Esophagus squamous epithelium (tissue), 5 donors: ENCODE data around the gene SECTM1. TPM values are rescaled to one million over a fixed set of nuclear protein-coding genes. Genes with fewer than 3 reads are reported as not detected.
A peak's percentile ranks its signal among the peaks of the same experiment; 100 is the strongest.

Experiments
- DNase-seq: peaks from one replicate; lab custom pipeline; 2025; lab: John Stamatoyannopoulos, UW
- H3K27ac ChIP-seq, 4 donors: fragments of 200-600 bp; sonication (generic); one replicate each; pipeline ENCODE4 v1.5.1; 2016 to 2019; ENCODE audit warnings: mild to moderate bottlenecking in 1 of 4
- H3K27me3 ChIP-seq, 4 donors: fragments of 200-600 bp; sonication (generic); 1 replicate in 3 of 4; 2 replicates in 1 of 4; pipeline versions ENCODE4 v1.5.1 to v1.6.0; 2017 to 2021; ENCODE audit warnings: antibody characterized with exemption in 1 of 4
- H3K36me3 ChIP-seq, 3 donors: fragments of 200-600 bp; sonication (generic); one replicate each; pipeline ENCODE4 v1.5.1; 2016 to 2019
- H3K4me1 ChIP-seq, 3 donors: fragments of 200-600 bp; sonication (generic); one replicate each; pipeline ENCODE4 v1.5.1; 2017 to 2019
- H3K4me3 ChIP-seq, 4 donors: fragments of 200-600 bp; sonication (generic); 1 replicate in 3 of 4; 2 replicates in 1 of 4; pipeline ENCODE4 v1.5.1; 2016 to 2019; ENCODE audit warnings: mild to moderate bottlenecking in 2 of 4, moderate library complexity in 1 of 4
- H3K9me3 ChIP-seq, 3 donors: fragments of 200-600 bp; sonication (generic); one replicate each; pipeline ENCODE4 v1.5.1; 2016 to 2019
- POLR2A ChIP-seq, 4 donors: fragments of 450-650 bp; IDR thresholded peaks; one replicate each; pipeline ENCODE4 v1.6.1; 2017; ENCODE audit warnings: antibody characterized with exemption in 4 of 4, mild to moderate bottlenecking in 4 of 4, moderate library complexity in 3 of 4
- WGBS, 2 donors: methylation state at CpG; one replicate each; pipeline ENCODE4 v1.1.5; 2018; 5-methylcytosine and 5-hydroxymethylcytosine counted together
- intact Hi-C: fragments of 100-400 bp; cut with DNase I; formaldehyde crosslinking; loops from one replicate; pipeline ENCODE4 v1.15.0; 2022
- total RNA-seq, 4 donors: library from RNA; depleted of rRNA; stranded (reverse); fragments of >200 nt; gene quantifications; one replicate each; pipeline ENCODE4 v1.1.0, GENCODE V29; 2016
- TF ChIP-seq, protein P1 (sequence below), 6 experiments: fragments of 450-650 bp in 4 of 6; fragments of 200-600 bp in 2 of 6; sonication (generic) in 2 of 6; IDR thresholded peaks; one replicate each; pipeline ENCODE4 v1.5.1; 2016 to 2019; ENCODE audit warnings: antibody characterized with exemption in 6 of 6, mild to moderate bottlenecking in 4 of 6, moderate library complexity in 4 of 6
- donor health status: DM: yes; HTN: yes; CAD: no.

The SECTM1 gene
- total RNA-seq, 4 donors from 2014 or later: 4.3 to 19.5 (median 6.5) TPM

DNA sequence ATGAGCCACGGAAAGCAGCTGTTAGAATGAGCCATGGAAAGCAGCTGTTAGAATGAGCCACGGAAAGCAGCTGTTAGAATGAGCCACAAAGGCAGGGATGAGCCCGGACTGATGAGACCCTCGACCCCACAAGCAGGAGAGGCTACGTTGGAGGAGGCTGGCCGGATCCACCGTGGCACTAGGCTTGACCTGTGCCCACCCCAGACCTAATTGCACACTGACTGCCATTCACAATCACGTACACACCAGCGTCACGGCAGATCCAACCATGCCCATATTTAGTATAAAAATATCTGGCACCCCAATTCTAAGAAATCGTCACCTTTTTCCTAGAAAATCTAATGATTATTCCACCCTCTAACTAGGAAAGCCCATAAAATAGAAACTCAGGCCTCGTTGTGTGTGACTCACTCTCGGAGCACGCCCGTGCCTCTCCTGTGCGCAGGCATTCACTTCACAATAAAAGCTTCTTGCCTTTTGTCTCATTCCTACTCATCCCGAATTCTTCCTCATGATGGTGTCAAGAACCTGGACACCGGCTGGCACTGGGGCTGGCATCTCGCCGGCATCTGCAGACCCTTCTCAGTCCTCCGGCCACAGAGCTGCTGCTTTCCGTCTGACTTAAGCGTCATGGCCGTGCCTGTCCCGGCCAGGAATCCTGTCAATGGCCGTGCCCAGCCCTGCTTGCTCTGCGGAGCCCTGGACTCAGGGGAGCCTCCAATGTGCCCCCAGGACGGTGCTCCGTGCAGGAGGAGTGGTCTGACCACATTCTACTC is 5.5 kb upstream of the SECTM1 start:
- H3K4me3 ChIP-seq: peak overlapping the region; percentile 4 to 59 (median 34)
- no peak for DNase-seq

DNA sequence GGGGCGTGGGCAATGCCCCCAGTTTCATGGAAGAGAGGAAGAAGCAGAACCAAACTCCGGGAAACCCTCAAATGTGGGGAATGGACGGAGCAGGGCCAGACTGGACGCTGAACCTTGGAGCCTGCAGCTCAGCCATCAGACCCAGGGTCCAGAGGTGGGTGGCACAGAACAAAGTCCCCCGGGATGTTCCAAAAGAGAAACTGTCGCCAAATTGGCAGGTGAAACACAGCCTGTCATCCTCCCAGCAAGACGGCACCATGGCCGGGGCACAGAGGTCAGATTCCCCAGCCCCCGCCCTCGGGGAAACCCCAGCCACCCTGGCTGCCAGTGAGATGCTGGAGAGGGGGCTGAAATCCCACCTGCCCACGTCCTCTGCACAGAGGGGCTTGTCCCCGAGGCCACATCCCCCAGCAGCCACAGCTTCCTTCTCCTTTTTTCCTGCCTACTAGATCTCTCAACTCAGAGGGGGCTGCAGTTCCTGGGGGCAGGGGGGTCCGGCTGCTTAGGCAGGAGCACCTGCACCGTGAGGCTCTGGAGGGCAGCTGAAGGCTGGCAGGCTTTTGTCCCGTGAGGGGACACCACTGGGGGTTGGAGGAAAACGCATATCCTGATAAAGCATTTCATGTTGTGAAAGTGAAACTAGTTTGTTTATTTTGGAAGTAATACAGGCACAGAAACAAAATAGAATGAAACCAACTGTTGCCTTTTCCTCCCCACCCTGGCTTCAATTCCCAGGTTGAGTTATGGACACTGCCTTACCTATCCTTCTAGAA is 1.2 kb upstream of the SECTM1 start:
- H3K27me3 ChIP-seq: peaks cover 0 to 60% (median 0%) of the 10 kb centered on the region in 4 donors
- no peak for DNase-seq
- 14 to 23% methylated on average over 6 to 13 of the region's 16 CpGs for WGBS, 2 donors
- H3K4me3 ChIP-seq: peak overlapping the region; percentile 37 to 71 (median 58)
- intact Hi-C loops: no loop called here
- peak overlapping the region; percentile 69 to 81 (median 80) for H3K27ac ChIP-seq
- H3K9me3 ChIP-seq: no peaks in the 10 kb centered on the region
- peak in 1 of 4 donors; percentile 22 for TF ChIP-seq POLR2A (IDR thresholded peaks at IDR 0.05)
- TF ChIP-seq, protein P1, sequence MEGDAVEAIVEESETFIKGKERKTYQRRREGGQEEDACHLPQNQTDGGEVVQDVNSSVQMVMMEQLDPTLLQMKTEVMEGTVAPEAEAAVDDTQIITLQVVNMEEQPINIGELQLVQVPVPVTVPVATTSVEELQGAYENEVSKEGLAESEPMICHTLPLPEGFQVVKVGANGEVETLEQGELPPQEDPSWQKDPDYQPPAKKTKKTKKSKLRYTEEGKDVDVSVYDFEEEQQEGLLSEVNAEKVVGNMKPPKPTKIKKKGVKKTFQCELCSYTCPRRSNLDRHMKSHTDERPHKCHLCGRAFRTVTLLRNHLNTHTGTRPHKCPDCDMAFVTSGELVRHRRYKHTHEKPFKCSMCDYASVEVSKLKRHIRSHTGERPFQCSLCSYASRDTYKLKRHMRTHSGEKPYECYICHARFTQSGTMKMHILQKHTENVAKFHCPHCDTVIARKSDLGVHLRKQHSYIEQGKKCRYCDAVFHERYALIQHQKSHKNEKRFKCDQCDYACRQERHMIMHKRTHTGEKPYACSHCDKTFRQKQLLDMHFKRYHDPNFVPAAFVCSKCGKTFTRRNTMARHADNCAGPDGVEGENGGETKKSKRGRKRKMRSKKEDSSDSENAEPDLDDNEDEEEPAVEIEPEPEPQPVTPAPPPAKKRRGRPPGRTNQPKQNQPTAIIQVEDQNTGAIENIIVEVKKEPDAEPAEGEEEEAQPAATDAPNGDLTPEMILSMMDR (IDR thresholded peaks at IDR 0.05): no peak
- no peaks in the 10 kb centered on the region for H3K36me3 ChIP-seq
- H3K4me1 ChIP-seq: peaks cover 38 to 89% (median 74%) of the 10 kb centered on the region in 3 donors

More for the DNA sequence above, 5.5 kb upstream of the SECTM1 start:
- H3K4me1 ChIP-seq: peaks cover 23 to 48% (median 39%) of the 10 kb centered on the region in 3 donors
- H3K9me3 ChIP-seq: no peaks in the 10 kb centered on the region
- no peaks in the 10 kb centered on the region for H3K36me3 ChIP-seq
- TF ChIP-seq, protein P1 (IDR thresholded peaks at IDR 0.05): no peak
- TF ChIP-seq POLR2A (IDR thresholded peaks at IDR 0.05): no peak
- H3K27ac ChIP-seq: peak overlapping the region; percentile 59 to 81 (median 72)
- intact Hi-C loops: no loop called here
- 15% methylated on average over 17 to 20 of the region's 29 CpGs for WGBS, 2 donors
- H3K27me3 ChIP-seq: peaks cover 0 to 37% (median 0%) of the 10 kb centered on the region in 4 donors

DNA sequence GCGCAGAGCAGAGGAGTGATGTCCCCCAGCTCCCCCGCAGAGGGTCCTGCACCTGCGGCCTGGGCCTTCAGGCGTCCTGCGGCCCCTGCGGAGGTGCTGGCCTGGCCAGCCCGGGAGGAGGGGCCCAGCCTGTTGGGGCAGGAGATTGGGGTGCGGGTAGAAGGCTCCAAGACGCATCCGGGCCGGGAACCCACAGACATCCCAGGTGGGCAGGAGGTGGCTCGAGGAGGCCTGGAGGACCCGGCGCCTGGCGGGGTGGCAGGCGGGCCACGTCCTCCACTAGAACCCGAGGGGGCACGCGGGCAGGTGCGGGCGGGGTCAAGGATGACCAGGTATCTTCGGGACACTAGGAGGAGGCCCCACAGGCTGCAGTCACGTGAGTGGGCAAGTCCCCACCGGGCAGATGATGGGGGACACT is 647 bp upstream of the SECTM1 start:
- peaks cover 32 to 84% (median 69%) of the 10 kb centered on the region in 3 donors for H3K4me1 ChIP-seq
- TF ChIP-seq, protein P1 (IDR thresholded peaks at IDR 0.05): no peak
- TF ChIP-seq POLR2A (IDR thresholded peaks at IDR 0.05): no peak
- intact Hi-C loops: no loop called here
- H3K27me3 ChIP-seq: peaks cover 0 to 61% (median 0%) of the 10 kb centered on the region in 4 donors
- no peaks in the 10 kb centered on the region for H3K9me3 ChIP-seq
- H3K4me3 ChIP-seq: peak overlapping the region; percentile 37 to 71 (median 58)
- WGBS, 2 donors: 25 to 40% methylated on average over 14 to 19 of the region's 25 CpGs
- H3K36me3 ChIP-seq: no peaks in the 10 kb centered on the region
- H3K27ac ChIP-seq: peak overlapping the region; percentile 69 to 81 (median 80)
- DNase-seq: no peak

DNA sequence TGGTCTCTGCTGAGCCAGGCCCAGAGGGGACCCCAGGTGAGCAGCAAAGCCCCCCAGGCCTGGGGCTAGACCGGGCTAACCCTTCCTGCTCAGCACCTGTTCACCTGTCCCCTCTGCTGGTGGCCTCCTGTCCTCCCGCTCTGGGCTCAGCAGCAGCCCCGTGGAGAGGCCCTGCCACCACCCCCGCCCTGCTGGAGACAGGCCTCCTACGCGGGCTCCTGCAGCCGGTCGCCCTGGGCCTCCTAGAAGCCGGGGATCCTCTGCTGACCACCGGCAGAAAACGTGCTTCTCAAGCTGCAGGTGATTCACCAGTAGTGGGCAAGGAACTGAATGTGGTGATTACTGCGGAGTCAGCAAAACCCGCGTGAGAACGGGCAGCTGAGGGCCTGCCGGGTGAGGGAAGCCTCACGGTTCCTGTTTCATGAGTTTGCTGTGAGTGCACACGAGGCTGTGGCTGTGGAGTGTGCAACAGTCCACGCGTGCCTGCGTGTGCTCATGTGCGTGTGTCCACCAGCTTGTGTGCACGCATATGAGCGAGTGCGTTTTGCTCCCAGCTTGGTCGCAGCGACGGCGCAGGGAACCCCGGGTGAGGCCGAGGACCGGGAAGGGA is 792 bp downstream of the SECTM1 start:
- DNase-seq: no peak
- intact Hi-C loops: no loop called here
- H3K4me1 ChIP-seq: peaks cover 27 to 82% (median 61%) of the 10 kb centered on the region in 3 donors

More for the DNA sequence above, 792 bp downstream of the SECTM1 start:
- peak overlapping the region; percentile 37 to 71 (median 58) for H3K4me3 ChIP-seq
- TF ChIP-seq, protein P1 (IDR thresholded peaks at IDR 0.05): no peak
- TF ChIP-seq POLR2A (IDR thresholded peaks at IDR 0.05): no peak
- no peaks in the 10 kb centered on the region for H3K36me3 ChIP-seq
- H3K9me3 ChIP-seq: no peaks in the 10 kb centered on the region
- WGBS, 2 donors: 4 to 51% methylated on average over 2 to 10 of the region's 32 CpGs
- H3K27ac ChIP-seq: peak overlapping the region; percentile 69 to 81 (median 80)
- peaks cover 0 to 72% (median 0%) of the 10 kb centered on the region in 4 donors for H3K27me3 ChIP-seq
